NB4 (cell line): Measurements from ENCODE around the gene TOMM20.

ENCODE experiments used
- DNase-seq: peaks from one replicate; pipeline ENCODE4 v3.0.0; 2010; ENCODE audit warnings: low read depth
- H3K4me3 ChIP-seq: one replicate; pipeline ENCODE4 v1.5.1; 2011; ENCODE audit warnings: mild to moderate bottlenecking, low read depth, low read length, moderate library complexity
- MYC ChIP-seq: IDR thresholded peaks from 2 replicates; pipeline ENCODE4 v1.6.1; 2011; ENCODE audit warnings: low read depth, low read length
- POLR2A ChIP-seq: IDR thresholded peaks from 2 replicates; pipeline ENCODE4 v1.6.1; 2011; ENCODE audit warnings: mild to moderate bottlenecking; ENCODE audit not compliant: insufficient read length; ENCODE audit errors: extremely low read depth
- TF ChIP-seq, protein P1 (sequence below): IDR thresholded peaks from one replicate; pipeline ENCODE4 v1.5.1; 2012; ENCODE audit warnings: low read depth, low read length
- TF ChIP-seq, protein P2 (sequence below): IDR thresholded peaks from 2 replicates; pipeline ENCODE4 v1.6.1; 2011; ENCODE audit warnings: low read depth, low read length

The TOMM20 gene

DNA sequence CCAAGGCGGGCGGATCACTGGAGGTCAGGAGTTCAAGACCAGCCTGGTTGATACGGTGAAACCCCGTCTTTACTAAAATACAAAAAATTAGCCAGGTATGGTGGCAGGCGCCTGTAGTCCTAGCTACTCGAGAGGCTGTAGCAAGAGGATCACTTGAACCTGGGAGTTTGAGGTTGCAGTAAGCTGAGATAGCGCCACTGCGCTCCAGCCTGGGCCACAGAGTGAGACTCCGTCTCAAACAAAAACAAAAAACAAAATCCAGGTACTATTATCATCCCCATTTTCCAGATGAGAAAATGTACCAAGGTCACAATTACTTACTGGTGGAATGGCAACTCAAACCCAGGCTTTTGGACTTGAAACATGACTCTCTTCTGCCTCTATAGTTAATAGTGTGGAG lies 4.5 kb downstream of the TOMM20 start:
- DNase-seq, result no peak
- TF ChIP-seq POLR2A, result no peak
- TF ChIP-seq MYC, result no peak
- TF ChIP-seq, protein P1, sequence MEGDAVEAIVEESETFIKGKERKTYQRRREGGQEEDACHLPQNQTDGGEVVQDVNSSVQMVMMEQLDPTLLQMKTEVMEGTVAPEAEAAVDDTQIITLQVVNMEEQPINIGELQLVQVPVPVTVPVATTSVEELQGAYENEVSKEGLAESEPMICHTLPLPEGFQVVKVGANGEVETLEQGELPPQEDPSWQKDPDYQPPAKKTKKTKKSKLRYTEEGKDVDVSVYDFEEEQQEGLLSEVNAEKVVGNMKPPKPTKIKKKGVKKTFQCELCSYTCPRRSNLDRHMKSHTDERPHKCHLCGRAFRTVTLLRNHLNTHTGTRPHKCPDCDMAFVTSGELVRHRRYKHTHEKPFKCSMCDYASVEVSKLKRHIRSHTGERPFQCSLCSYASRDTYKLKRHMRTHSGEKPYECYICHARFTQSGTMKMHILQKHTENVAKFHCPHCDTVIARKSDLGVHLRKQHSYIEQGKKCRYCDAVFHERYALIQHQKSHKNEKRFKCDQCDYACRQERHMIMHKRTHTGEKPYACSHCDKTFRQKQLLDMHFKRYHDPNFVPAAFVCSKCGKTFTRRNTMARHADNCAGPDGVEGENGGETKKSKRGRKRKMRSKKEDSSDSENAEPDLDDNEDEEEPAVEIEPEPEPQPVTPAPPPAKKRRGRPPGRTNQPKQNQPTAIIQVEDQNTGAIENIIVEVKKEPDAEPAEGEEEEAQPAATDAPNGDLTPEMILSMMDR, result no peak
- TF ChIP-seq, protein P2, sequence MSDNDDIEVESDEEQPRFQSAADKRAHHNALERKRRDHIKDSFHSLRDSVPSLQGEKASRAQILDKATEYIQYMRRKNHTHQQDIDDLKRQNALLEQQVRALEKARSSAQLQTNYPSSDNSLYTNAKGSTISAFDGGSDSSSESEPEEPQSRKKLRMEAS, result no peak
- peak overlapping the region; percentile 16 for H3K4me3 ChIP-seq

DNA sequence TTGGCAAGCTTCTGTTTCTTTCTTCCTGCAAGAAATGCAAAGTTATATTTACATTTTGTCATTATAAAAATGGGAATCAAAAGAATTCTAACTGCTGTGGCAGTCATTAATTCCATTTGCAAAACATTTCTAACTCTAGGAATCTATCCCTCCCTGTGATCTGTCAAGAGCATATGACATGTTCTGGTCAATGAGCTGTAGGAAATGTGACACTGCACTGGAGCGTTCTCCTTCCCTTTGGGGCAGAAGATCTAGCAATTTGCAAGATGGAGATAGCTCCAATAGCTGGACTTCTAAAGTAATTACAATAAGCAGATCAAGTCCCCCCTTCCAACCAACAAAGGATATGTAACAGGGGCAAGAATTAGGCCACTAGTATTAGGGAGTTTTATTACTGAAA lies 6.3 kb downstream of the TOMM20 start:
- no peak for DNase-seq
- no peak for TF ChIP-seq POLR2A
- TF ChIP-seq, protein P2, result no peak
- TF ChIP-seq, protein P1, result no peak
- TF ChIP-seq MYC, result no peak
- H3K4me3 ChIP-seq, result peak overlapping the region; percentile 37

DNA sequence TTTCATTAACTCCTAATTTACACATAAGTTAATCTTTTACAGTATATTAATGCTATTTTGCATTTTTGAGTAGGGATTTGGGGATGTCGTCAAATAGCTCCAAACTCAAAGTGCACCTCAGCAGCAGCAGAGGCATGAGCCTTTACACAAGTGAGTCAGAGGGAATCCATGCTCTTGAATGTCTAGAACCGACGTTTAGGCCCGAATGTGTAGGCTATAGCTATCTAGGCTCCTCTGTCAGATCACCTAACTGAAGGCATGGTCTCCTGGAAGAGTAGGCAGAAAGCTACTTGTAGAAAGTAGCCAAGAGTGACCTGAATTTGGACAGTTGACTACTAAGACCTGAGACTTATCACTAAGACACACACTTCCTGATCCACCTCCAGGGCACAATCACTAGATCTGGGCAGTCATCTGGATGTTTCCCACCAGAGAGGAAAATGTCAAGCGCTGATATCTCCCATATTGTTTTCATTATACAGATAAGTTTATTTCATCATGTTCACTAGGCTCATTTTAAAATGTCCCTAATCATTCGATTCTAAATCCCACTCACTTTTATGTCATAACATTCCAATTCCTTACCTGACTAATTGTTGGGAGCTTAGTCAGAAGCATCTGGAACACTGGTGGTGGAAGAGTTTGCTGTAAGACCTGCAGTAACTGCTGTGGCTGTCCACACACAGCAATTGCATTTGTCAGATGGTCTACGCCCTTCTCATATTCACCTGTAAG lies 15.3 kb downstream of the TOMM20 start:
- TF ChIP-seq, protein P1, result no peak
- no peak for TF ChIP-seq MYC
- TF ChIP-seq, protein P2, result no peak
- no peak overlapping the region for H3K4me3 ChIP-seq
- DNase-seq, result no peak

DNA sequence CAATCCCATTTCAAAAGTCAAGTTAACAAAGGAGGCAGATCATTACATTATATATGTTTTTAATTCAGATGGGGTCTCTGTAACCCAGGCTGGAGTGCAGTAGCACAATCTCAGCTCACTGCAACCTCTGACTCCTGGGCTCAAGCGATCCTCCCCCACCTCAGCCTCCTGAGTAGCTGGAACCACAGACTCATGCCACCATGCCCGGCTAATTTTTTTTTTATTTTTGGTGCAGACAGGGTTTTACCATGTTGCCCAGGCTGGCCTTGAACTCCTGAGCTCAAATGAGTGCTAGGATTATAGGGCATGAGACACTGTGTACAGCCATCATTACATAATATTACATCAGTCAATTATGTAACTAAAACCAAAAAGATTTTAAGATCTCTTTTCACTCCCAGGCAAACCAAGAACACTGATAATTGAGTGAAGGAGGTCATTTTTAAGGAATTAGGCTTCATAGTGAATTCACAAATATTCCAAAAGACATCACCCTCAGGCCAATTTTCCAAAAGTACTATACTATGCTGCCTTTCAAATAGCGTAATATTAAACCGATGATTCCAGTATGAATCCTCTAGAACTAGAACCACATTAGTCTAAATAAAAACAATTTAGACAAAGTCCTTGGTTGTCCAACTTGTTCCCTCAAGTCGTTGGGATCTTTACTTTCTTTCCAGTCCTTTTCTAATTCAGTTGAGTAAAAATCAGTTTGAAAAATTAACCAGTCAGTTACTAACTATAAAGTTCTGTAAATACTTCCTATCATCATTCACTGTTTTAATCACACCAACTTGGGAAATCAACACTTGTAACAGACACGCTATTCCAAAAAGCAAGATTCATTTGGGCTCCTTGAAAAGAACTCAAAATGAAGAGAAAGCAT lies 16.1 kb downstream of the TOMM20 start:
- DNase-seq, result no peak
- TF ChIP-seq MYC (no peak), POLR2A (no peak)
- TF ChIP-seq, protein P1, result no peak
- TF ChIP-seq, protein P2, result no peak
- H3K4me3 ChIP-seq, result no peak overlapping the region

DNA sequence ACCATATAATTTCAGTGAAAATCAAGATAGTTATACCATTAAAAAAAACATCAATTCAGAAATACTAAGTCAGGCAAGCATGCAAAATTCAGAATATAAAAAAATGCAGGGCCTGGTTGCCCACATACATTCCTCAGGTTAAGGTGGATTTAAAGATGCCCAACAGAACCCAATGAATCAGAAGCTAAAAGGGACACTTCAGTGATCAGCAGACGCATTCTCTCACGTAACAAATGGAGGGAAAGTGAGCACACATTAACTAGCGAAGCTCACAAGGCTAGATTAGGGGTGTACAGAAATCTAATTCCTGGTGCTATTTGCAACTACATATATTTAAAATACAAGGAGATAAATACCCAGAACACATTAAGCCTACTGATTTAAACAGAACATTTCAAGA lies 17.5 kb downstream of the TOMM20 start:
- H3K4me3 ChIP-seq, result no peak overlapping the region
- no peak for DNase-seq
- TF ChIP-seq MYC, result no peak
- TF ChIP-seq POLR2A, result no peak
- TF ChIP-seq, protein P2, result no peak
- TF ChIP-seq, protein P1, result no peak
